Measurements from ENCODE around the gene DPP10. TPM values are rescaled to one million over a fixed set of nuclear protein-coding genes. Genes with fewer than 3 reads are reported as not detected.

The DPP10 gene
- total and polyA plus RNA-seq, 10 of the 15 experiments (the other 5 are each of a cell fraction or from before 2014, with no cell fraction given) = not detected

DNA sequence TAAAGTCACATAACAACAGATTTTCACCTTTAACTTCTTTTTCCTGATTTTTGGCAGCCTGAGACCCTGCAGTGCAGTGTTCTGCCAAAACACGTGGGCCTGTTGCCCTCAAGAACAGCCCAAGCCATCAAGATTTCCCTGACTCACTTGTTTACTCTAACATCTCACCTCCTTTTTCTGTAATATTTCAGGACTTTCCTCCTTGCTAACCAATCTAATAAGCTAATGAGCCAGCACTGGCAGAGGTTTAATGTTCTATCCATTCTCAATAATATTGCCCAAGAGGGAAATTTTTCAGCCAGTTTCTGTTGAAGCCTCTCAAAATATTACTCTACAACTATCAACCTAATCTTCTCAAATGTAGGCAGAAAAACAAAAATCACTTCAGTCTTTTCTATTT, 635.2 kb downstream of the DPP10 start:
- ATAC-seq (no peak), DNase-seq (ENCODE audit: low read depth, low spot score) (no peak), FAIRE-seq (no peak)
- Histone ChIP-seq H3K27me3 (replicated peaks in 1 of 2; ENCODE audit: control insufficient read depth in 2 of 2, insufficient read depth in 2 of 2, low read length in 1 of 2) (no peaks in the 10 kb centered on the region), H3K79me2 (ENCODE audit: control insufficient read depth, insufficient read depth, low read length) (no peaks in the 10 kb centered on the region), H3K27ac (ENCODE audit: control insufficient read depth, insufficient read depth) (no peak overlapping the region), H3K4me3 (no peak overlapping the region), H3K9me3 (replicated peaks; ENCODE audit: control insufficient read depth, insufficient read depth, low read length) (no peaks in the 10 kb centered on the region), H3K36me3 (ENCODE audit: control insufficient read depth in 2 of 2, insufficient read depth in 2 of 2, low read length in 1 of 2) (no peaks in the 10 kb centered on the region), H3K9ac (ENCODE audit: control insufficient read depth, insufficient read depth, low read length) (no peak overlapping the region), H3K4me2 (ENCODE audit: control insufficient read depth, insufficient read depth) (no peak overlapping the region), H2AFZ (ENCODE audit: control insufficient read depth, low read depth, low read length) (no peak overlapping the region), H4K20me1 (ENCODE audit: control insufficient read depth, insufficient read depth) (no peaks in the 10 kb centered on the region), H3K4me1 (ENCODE audit: control insufficient read depth, insufficient read depth, low read length) (no peaks in the 10 kb centered on the region)
- ChIA-PET CTCF (no interaction called here), RAD21 (ENCODE audit: unreplicated experiment) (no interaction called here), POLR2A (no interaction called here), SMC1A (ENCODE audit: uncharacterized antibody, unreplicated experiment) (no interaction called here)
- BruUV-seq (replicated peaks) = no TSS peak
- 0% methylated on average over 1 of the region's 1 CpG for WGBS (ENCODE audit: insufficient coverage, insufficient replicate concordance, low lambda C conversion rate, missing lambda C conversion rate)
- intact Hi-C loops (cut with micrococcal nuclease; ENCODE audit: unreplicated experiment) = no loop called here
- in situ Hi-C loops (cut with MboI) = no loop called here
- TF ChIP-seq RELB (IDR thresholded peaks at IDR 0.05; ENCODE audit: low read depth) (no peak), E4F1 (IDR thresholded peaks at IDR 0.05; ENCODE audit: borderline replicate concordance, partially characterized antibody) (no peak), TAF1 (IDR thresholded peaks at IDR 0.05; ENCODE audit: borderline replicate concordance, low read depth, low read length) (no peak), ETV6 (conservative IDR thresholded peaks at IDR 0.05 in 1 of 2, IDR thresholded peaks at IDR 0.05 in 1 of 2; ENCODE audit: borderline replicate concordance in 1 of 2, low read depth in 1 of 2) (no peak), ZNF24 (IDR thresholded peaks at IDR 0.05) (no peak), RCOR1 (conservative IDR thresholded peaks at IDR 0.05; ENCODE audit: low read depth, low read length) (no peak), SMAD5 (IDR thresholded peaks at IDR 0.05; ENCODE audit: low read depth) (no peak), MEF2B (IDR thresholded peaks at IDR 0.05; ENCODE audit: partially characterized antibody, poor library complexity, severe bottlenecking) (no peak), STAT3 (IDR thresholded peaks at IDR 0.05; ENCODE audit: low read depth, low read length) (no peak), NR2C2 (IDR thresholded peaks at IDR 0.05; ENCODE audit: borderline replicate concordance, control insufficient read depth, insufficient read length, low read depth) (no peak), NRF1 (conservative IDR thresholded peaks at IDR 0.05; ENCODE audit: low read depth, low read length) (no peak), USF2 (IDR thresholded peaks at IDR 0.05; ENCODE audit: borderline replicate concordance, low read depth, low read length) (no peak), MYB (IDR thresholded peaks at IDR 0.05; ENCODE audit: borderline replicate concordance, low read depth, low read length) (no peak), ASH2L (IDR thresholded peaks at IDR 0.05; ENCODE audit: borderline replicate concordance, low read depth) (no peak), CBX3 (IDR thresholded peaks at IDR 0.05; ENCODE audit: borderline replicate concordance, low read depth) (no peak), RB1 (IDR thresholded peaks at IDR 0.05; ENCODE audit: borderline replicate concordance) (no peak), CREM (IDR thresholded peaks at IDR 0.05; ENCODE audit: low read depth) (no peak)
- TF ChIP-seq, protein P1, sequence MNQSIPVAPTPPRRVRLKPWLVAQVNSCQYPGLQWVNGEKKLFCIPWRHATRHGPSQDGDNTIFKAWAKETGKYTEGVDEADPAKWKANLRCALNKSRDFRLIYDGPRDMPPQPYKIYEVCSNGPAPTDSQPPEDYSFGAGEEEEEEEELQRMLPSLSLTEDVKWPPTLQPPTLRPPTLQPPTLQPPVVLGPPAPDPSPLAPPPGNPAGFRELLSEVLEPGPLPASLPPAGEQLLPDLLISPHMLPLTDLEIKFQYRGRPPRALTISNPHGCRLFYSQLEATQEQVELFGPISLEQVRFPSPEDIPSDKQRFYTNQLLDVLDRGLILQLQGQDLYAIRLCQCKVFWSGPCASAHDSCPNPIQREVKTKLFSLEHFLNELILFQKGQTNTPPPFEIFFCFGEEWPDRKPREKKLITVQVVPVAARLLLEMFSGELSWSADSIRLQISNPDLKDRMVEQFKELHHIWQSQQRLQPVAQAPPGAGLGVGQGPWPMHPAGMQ (IDR thresholded peaks at IDR 0.05; ENCODE audit: borderline replicate concordance) = no peak

Measured in GM12878 (cell line).